ENCODE data around the gene NAP1L5.

Gene NAP1L5

DNA sequence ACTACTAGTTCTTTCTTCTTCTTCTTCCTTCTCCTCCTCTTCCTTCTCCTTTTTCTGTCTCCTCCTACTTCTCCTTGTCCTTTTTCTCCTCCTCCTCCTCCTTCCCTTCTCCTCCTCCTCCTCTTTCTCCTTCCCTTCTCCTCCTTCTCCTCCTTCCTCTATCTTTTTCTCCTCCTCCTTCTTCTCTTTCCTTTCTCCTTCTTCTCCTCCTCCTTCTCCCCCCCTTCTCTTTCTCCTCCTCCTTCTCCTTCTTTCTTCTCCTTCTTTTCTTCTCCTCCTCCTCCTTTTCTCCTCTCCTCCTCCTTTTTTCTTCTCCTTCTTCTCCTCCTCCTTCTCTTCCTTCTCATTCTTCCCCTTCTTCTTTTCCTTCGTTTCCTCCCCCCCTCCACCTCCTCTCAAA is 21.8 kb upstream of the NAP1L5 start:
- 0 out of 2 replicates have a peak, but pooled peaks cover 3% of the 10 kb centered on the region for H3K36me3 ChIP-seq (ENCODE audit: low read length)

DNA sequence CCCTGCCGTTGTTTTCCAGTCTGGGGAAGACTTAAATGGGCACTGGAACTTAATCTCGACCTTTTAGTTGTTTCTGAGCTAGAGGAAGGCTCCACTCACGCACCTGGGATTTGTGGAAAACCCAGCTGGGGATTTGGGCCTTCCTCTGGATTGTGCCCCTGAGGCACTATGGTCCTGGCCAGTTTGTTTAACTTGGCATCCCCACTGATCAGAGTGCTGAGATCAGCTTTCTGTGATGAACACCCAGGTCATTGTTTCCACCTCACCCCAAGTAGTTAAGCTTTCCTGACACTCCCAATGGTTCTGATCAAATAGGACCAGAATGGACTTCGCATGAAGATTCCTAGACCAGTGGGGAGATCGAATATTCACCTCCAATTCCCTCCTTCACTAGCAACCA is 20.5 kb upstream of the NAP1L5 start:
- TF ChIP-seq, protein P1, sequence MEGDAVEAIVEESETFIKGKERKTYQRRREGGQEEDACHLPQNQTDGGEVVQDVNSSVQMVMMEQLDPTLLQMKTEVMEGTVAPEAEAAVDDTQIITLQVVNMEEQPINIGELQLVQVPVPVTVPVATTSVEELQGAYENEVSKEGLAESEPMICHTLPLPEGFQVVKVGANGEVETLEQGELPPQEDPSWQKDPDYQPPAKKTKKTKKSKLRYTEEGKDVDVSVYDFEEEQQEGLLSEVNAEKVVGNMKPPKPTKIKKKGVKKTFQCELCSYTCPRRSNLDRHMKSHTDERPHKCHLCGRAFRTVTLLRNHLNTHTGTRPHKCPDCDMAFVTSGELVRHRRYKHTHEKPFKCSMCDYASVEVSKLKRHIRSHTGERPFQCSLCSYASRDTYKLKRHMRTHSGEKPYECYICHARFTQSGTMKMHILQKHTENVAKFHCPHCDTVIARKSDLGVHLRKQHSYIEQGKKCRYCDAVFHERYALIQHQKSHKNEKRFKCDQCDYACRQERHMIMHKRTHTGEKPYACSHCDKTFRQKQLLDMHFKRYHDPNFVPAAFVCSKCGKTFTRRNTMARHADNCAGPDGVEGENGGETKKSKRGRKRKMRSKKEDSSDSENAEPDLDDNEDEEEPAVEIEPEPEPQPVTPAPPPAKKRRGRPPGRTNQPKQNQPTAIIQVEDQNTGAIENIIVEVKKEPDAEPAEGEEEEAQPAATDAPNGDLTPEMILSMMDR (IDR thresholded peaks at IDR 0.05; ENCODE audit: insufficient read depth, low read length, poor library complexity, severe bottlenecking) = no peak
- TF ChIP-seq EZH2phosphoT487 (conservative IDR thresholded peaks at IDR 0.05; ENCODE audit: low read length) = no peak
- Histone ChIP-seq H3K9me3 (ENCODE audit: insufficient read depth, low read length) (no peaks in the 10 kb centered on the region), H3K4me2 (ENCODE audit: low read depth, low read length, poor library complexity, severe bottlenecking) (no peak overlapping the region), H3K27ac (ENCODE audit: low read depth, low read length) (no peak overlapping the region), H3K9ac (ENCODE audit: low read length) (no peak overlapping the region), H3F3A (ENCODE audit: insufficient read depth) (no peaks in the 10 kb centered on the region), H3K9me2 (replicated peaks; ENCODE audit: insufficient read depth, low read length) (no peaks in the 10 kb centered on the region), H2AFZ (ENCODE audit: low read depth, low read length, severe bottlenecking) (no peak overlapping the region), H3K27me3 (ENCODE audit: low read length) (no peaks in the 10 kb centered on the region), H3K4me3 (ENCODE audit: insufficient read depth, low read length, poor library complexity, severe bottlenecking) (no peak overlapping the region), H3K79me2 (ENCODE audit: insufficient read depth, low read length) (no peaks in the 10 kb centered on the region), H4K20me1 (ENCODE audit: low read depth, low read length) (no peaks in the 10 kb centered on the region), H3K36me3 (ENCODE audit: low read length) (0 out of 2 replicates have a peak, but pooled peaks cover 3% of the 10 kb centered on the region)

More for the DNA sequence above, 21.8 kb upstream of the NAP1L5 start:
- no peak overlapping the region for H3K4me3 ChIP-seq (ENCODE audit: insufficient read depth, low read length, poor library complexity, severe bottlenecking)
- H4K20me1 ChIP-seq (ENCODE audit: low read depth, low read length) = no peaks in the 10 kb centered on the region
- H3K9ac ChIP-seq (ENCODE audit: low read length) = no peak overlapping the region
- no peaks in the 10 kb centered on the region for H3K9me2 ChIP-seq (replicated peaks; ENCODE audit: insufficient read depth, low read length)
- TF ChIP-seq EZH2phosphoT487 (conservative IDR thresholded peaks at IDR 0.05; ENCODE audit: low read length) = no peak
- TF ChIP-seq, protein P1 (IDR thresholded peaks at IDR 0.05; ENCODE audit: insufficient read depth, low read length, poor library complexity, severe bottlenecking) = no peak
- no peaks in the 10 kb centered on the region for H3K27me3 ChIP-seq (ENCODE audit: low read length)
- no peak overlapping the region for H3K4me2 ChIP-seq (ENCODE audit: low read depth, low read length, poor library complexity, severe bottlenecking)
- no peak overlapping the region for H3K27ac ChIP-seq (ENCODE audit: low read depth, low read length)
- no peaks in the 10 kb centered on the region for H3K79me2 ChIP-seq (ENCODE audit: insufficient read depth, low read length)
- H2AFZ ChIP-seq (ENCODE audit: low read depth, low read length, severe bottlenecking) = no peak overlapping the region
- no peaks in the 10 kb centered on the region for H3K9me3 ChIP-seq (ENCODE audit: insufficient read depth, low read length)
- H3F3A ChIP-seq (ENCODE audit: insufficient read depth) = no peaks in the 10 kb centered on the region

DNA sequence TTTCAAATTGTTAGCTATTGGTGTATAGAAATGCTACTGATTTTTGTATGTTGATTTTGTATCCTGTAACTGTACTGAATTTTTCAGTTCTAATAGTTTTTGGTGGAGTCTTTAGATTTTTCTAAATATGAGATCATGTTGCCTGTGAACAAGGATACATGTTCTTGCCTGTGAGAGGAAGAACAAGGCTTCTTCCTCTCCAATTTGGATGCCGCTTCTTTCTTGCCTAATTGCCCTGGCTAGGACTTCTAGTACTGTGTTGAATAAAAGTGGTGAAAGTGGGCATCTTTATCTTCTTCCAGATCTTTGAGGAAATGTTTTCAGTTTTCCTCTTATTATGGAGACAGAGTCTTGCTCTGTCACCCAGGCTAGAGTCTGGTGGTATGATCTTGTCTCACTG is 16.2 kb upstream of the NAP1L5 start:
- Histone ChIP-seq H3K9ac (ENCODE audit: low read length) (no peak overlapping the region), H2AFZ (ENCODE audit: low read depth, low read length, severe bottlenecking) (no peak overlapping the region), H3K36me3 (ENCODE audit: low read length) (0 out of 2 replicates have a peak, but pooled peaks cover 3% of the 10 kb centered on the region), H3K4me3 (ENCODE audit: insufficient read depth, low read length, poor library complexity, severe bottlenecking) (no peak overlapping the region), H3K79me2 (ENCODE audit: insufficient read depth, low read length) (no peaks in the 10 kb centered on the region), H3K4me2 (ENCODE audit: low read depth, low read length, poor library complexity, severe bottlenecking) (no peak overlapping the region), H3K27me3 (ENCODE audit: low read length) (no peaks in the 10 kb centered on the region), H3K9me2 (replicated peaks; ENCODE audit: insufficient read depth, low read length) (no peaks in the 10 kb centered on the region), H3F3A (ENCODE audit: insufficient read depth) (no peaks in the 10 kb centered on the region), H4K20me1 (ENCODE audit: low read depth, low read length) (no peaks in the 10 kb centered on the region), H3K9me3 (ENCODE audit: insufficient read depth, low read length) (no peaks in the 10 kb centered on the region), H3K27ac (ENCODE audit: low read depth, low read length) (no peak overlapping the region)
- no peak for TF ChIP-seq EZH2phosphoT487 (conservative IDR thresholded peaks at IDR 0.05; ENCODE audit: low read length)
- TF ChIP-seq, protein P1 (IDR thresholded peaks at IDR 0.05; ENCODE audit: insufficient read depth, low read length, poor library complexity, severe bottlenecking) = no peak
